ELF-1 (cell line): ENCODE measurements around the gene PALM3.

ENCODE experiments used
- DNase-seq: peaks from one replicate; pipeline ENCODE4 v3.0.0-alpha.2; 2016; ENCODE audit warnings: low read depth, low spot score

The PALM3 gene

GRCh38 chr19:14061751-14062557 is at the start of gene PALM3:
Gene PALM3 (minus strand): TSS chr19:14062076. CDS start chr19:14061980, 96 bp downstream.
- no peak for DNase-seq

GRCh38 chr19:14111486-14111885 is 49.6 kb upstream of the PALM3 start:
- DNase-seq = no peak

GRCh38 chr19:14110650-14111049 is 48.8 kb upstream of the PALM3 start:
- no peak for DNase-seq

GRCh38 chr19:14107581-14108461 is 45.9 kb upstream of the PALM3 start:
- DNase-seq = no peak

- no peak for DNase-seq
Observed at GRCh38 chr19:14106840-14107239, 45.0 kb upstream of the PALM3 start.

- DNase-seq = no peak
Observed at GRCh38 chr19:14105680-14106079, 43.8 kb upstream of the PALM3 start.

- DNase-seq = no peak
Observed at GRCh38 chr19:14103310-14103709, 41.4 kb upstream of the PALM3 start.

- no peak for DNase-seq
Observed at GRCh38 chr19:14102756-14103155, 40.9 kb upstream of the PALM3 start.

GRCh38 chr19:14102102-14102696 is 40.3 kb upstream of the PALM3 start:
- no peak for DNase-seq

- no peak for DNase-seq
Observed at GRCh38 chr19:14101003-14101545, 39.2 kb upstream of the PALM3 start.

- DNase-seq = no peak
Observed at GRCh38 chr19:14097532-14098151, 35.8 kb upstream of the PALM3 start.

GRCh38 chr19:14096272-14096992 is 34.6 kb upstream of the PALM3 start:
- no peak for DNase-seq

- DNase-seq = no peak
Observed at GRCh38 chr19:14094854-14095253, 33.0 kb upstream of the PALM3 start.

GRCh38 chr19:14093117-14093823 is 31.4 kb upstream of the PALM3 start:
- no peak for DNase-seq

GRCh38 chr19:14091813-14092462 is 30.1 kb upstream of the PALM3 start:
- DNase-seq = peak; percentile 30

GRCh38 chr19:14091081-14091812 is 29.4 kb upstream of the PALM3 start:
- DNase-seq = peak; percentile 64

GRCh38 chr19:14090509-14091080 is 28.7 kb upstream of the PALM3 start, which contains the start of gene SAMD1:
Gene SAMD1 (minus strand): TSS chr19:14090751.
- no peak for DNase-seq

GRCh38 chr19:14089662-14090508 is 28.0 kb upstream of the PALM3 start:
- peak; percentile 40 for DNase-seq
